ENCODE results near the gene DNAJC11.
A peak's percentile ranks its signal among the peaks of the same experiment; 100 is the strongest.

DNAJC11 gene

DNA sequence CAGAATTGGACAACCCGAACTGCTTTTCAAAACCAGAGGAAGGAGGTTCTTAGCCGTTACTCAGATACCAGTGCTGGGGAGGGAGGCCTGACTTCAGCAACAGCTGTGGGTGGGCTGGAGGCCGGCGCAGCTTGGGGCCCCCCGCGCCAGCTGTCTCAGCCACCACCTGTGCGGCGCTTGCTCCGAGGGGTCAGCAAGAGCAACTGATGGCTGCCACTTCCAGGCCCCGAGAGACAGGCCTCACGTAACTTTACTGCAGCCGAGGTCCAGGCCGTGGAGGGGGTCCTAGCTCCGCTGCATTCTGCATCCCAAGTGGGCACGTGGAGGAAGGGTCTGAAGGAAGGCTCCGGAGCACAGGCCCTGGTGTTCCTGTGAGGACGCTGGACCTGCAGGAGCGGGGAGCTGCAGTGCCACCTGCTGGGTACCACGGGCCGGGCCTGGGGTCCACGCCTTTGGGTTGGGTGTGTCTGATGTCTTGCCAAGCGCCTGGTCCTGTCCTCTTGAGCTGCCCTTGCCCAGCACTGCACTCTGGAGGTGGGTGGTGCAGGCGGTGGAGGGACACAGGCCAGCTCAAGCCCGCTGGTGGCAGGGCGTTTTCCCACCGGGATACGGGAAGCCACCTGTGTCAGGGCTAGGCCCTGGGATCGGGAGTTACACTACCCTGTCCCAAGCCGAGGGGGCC lies 67.1 kb downstream of the DNAJC11 start:
- H3K27ac Mint-ChIP-seq = no peak overlapping the region
- H3K4me1 Mint-ChIP-seq (ENCODE audit: low read depth in 2 of 2) = peaks cover 1 to 2% of the 10 kb centered on the region in 2 donors
- DNase-seq (peak in 2 of 3 experiments; percentile 17 to 21), ATAC-seq (replicated peaks) (peak; percentile 42)
- no peaks in the 10 kb centered on the region for H3K27me3 Mint-ChIP-seq
- no peaks in the 10 kb centered on the region for H3K9me3 Mint-ChIP-seq
- H3K4me3 Mint-ChIP-seq = no peak overlapping the region
- H3K36me3 Mint-ChIP-seq (ENCODE audit: insufficient read depth) = peaks cover 69% of the 10 kb centered on the region

DNA sequence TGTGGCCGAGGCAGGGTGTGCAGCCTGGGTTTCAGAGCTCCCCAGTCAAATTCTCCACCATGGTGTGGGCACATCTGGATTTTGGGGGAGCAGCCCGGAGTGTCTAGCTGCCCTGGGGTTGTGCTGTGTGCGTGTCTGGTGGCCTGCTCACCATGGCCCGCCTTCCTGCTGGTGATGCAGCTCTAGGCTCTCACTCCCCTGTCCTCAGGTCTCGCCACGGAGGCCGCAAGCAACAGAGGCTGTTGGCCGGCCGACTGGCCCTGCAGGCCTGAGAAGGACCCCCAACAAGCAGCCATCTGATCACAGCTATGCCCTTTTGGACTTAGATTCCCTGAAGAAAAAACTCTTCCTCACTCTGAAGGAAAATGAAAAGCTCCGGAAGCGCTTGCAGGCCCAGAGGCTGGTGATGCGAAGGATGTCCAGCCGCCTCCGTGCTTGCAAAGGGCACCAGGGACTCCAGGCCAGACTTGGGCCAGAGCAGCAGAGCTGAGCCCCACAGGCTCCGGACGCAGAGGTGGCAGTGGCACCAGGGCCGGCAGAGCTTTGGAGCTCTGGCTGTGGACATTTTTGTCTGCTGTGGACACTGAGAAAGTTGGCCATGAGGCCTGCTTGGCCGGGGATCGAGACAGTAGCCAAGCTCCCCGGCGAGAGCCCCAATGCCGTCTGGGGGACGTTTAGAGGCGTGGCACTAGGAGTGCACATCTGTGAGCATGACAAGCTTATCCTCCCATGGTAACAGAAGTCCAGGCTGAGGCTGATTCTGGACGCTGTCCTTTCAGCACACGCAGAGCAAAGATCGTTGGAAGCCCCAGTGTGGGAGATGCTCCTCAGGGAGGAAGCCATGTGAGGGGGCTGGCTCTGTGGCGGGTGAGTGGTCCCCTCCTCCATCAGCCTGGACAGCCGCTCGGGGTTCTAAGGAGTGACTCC lies 68.8 kb downstream of the DNAJC11 start:
- no peak for DNase-seq
- Mint-ChIP-seq H3K27me3 (no peaks in the 10 kb centered on the region), H3K27ac (no peak overlapping the region), H3K36me3 (ENCODE audit: insufficient read depth) (peaks cover 62% of the 10 kb centered on the region), H3K9me3 (no peaks in the 10 kb centered on the region), H3K4me1 (ENCODE audit: low read depth in 2 of 2) (peaks cover 6% of the 10 kb centered on the region in 2 donors), H3K4me3 (no peak overlapping the region)
- no peak for ATAC-seq (replicated peaks)

DNA sequence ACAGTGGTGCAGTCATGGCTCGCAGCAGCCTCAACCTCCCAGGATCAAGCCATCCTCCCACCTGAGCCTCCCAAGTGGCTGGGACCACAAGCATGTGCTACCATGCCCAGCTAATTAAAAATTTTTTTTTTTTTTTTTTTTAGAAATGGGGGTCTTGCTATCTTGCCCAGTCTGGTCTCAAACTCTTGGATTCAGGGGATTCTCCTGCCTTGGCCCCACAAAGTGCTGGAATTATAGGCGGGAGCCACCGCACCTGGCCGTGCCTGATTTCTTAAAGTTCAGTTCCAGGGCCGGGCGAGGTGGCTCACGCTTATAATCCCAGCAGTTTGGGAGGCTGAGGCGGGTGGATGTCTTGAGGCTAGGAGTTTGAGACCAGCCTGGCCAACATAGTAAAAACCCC lies 70.6 kb downstream of the DNAJC11 start:
- no peak overlapping the region for H3K4me3 Mint-ChIP-seq
- no peak for DNase-seq
- H3K36me3 Mint-ChIP-seq (ENCODE audit: insufficient read depth) = peaks cover 57% of the 10 kb centered on the region
- H3K27me3 Mint-ChIP-seq = no peaks in the 10 kb centered on the region
- H3K27ac Mint-ChIP-seq = no peak overlapping the region
- no peaks in the 10 kb centered on the region for H3K9me3 Mint-ChIP-seq
- peaks cover 22 to 24% of the 10 kb centered on the region in 2 donors for H3K4me1 Mint-ChIP-seq (ENCODE audit: low read depth in 2 of 2)
- ATAC-seq (replicated peaks) = no peak

DNA sequence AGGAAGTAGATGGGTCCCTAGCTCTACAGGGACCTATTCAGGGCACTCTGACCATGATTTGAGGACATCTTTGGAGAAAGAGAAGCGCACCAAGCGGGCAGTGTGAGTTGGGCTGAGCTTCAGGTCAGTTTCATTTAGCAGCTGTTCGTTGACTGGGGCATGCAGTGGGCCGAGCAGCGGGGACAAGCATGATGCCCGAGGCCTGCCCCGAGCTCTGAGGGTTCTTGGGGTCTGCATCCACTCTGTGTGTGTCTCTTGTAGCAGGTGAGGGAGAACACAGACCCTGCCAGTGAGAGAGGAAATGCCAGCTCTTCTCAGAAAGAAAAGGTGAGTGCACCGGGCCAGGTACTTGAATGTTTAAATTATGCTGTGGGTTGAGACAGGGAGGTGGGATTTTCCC lies 71.6 kb downstream of the DNAJC11 start:
- Mint-ChIP-seq H3K27me3 (no peaks in the 10 kb centered on the region), H3K9me3 (no peaks in the 10 kb centered on the region), H3K4me1 (ENCODE audit: low read depth in 2 of 2) (peaks cover 26 to 27% of the 10 kb centered on the region in 2 donors), H3K27ac (peak overlapping the region in 1 of 2 donors; percentile 71), H3K4me3 (no peak overlapping the region), H3K36me3 (ENCODE audit: insufficient read depth) (peaks cover 52% of the 10 kb centered on the region)
- ATAC-seq (replicated peaks) (no peak), DNase-seq (no peak)

DNA sequence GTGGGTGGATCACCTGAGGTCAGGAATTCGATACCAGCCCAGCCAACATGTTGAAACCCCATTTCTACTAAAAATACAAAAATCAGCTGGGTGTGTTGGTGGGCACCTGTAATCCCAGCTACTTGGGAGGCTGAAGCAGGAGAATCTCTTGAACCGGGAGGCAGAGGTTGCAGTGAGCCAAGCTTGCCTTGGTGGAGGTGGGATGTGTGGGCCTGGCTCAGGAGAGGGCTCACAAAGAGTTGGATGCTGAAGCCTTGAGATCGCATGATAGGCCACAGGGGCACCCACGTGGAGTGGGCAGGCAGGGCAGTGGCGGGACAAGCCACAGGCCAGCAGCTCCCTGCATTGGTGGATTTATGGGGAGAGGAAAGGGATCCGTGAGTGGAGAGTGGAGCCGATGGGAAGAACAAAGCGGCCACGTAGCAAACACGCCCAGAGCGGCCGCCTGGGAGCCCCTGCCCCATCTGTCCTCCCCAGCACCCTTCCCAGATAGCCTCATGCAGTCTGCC lies 72.6 kb downstream of the DNAJC11 start:
- H3K4me3 Mint-ChIP-seq = no peak overlapping the region
- peaks cover 42% of the 10 kb centered on the region for H3K36me3 Mint-ChIP-seq (ENCODE audit: insufficient read depth)
- ATAC-seq (replicated peaks) = no peak
- peaks cover 31% of the 10 kb centered on the region in 2 donors for H3K4me1 Mint-ChIP-seq (ENCODE audit: low read depth in 2 of 2)
- no peaks in the 10 kb centered on the region for H3K9me3 Mint-ChIP-seq
- no peaks in the 10 kb centered on the region for H3K27me3 Mint-ChIP-seq
- no peak for DNase-seq
- H3K27ac Mint-ChIP-seq = peak overlapping the region in 1 of 2 donors; percentile 71

DNA sequence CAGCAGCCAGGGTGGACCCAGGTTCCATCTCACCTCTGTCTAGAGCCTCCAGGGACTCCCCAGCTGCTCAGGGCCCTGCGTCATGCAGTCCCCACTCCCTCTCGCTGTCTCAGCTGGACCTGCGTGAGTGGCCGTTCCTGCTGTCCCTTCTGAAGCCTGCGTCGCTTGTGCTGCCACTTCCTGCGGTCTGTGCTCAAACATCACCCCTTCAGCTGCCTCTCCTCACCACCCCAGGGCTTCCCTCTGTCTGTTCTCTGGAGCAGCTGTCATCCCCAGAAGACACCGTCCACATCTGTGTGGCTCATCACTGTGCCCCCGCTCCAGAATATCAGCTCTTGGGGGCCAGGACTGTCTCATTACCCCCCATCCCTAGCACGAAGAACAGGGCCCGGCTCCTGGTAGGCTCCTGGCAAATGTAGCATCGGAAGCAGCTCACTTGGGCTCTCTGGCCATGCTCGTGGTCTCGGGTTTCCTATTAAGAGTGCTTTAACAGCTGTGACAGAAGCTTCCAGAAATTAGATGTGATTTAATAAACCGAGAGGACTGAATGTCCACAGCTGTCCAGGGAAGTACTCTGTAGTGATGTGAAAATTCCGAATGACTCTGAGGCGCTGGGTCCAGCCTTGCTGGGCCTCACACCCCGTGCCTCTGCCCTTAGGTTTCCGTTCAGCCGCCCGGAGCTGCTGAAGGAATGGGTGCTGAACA lies 73.6 kb downstream of the DNAJC11 start:
- peaks cover 34% of the 10 kb centered on the region for H3K36me3 Mint-ChIP-seq (ENCODE audit: insufficient read depth)
- H3K27ac Mint-ChIP-seq = peak overlapping the region; percentile 73 to 90
- H3K4me3 Mint-ChIP-seq = peak overlapping the region in 1 of 2 donors; percentile 56

DNA sequence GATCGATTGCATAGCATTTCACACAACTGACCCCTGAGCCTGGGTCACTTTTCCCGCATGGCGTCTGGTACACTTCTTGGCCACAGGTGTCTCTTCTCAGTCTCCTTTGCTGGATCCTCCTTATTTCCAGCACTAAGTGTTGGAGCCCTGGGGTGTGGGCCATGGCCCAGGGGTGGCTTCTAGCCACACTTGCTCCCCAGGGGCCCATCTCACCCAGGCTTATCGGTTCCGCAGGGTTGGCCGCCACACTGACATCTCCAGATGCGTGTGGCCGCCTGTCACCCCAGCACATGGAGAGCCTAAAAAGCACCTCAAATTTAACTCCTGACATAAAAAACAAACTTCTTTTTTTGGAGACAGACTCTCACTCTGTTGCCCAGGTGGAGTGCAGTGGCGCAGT lies 74.6 kb downstream of the DNAJC11 start:
- H3K4me3 Mint-ChIP-seq = peak overlapping the region; percentile 84 to 85
- no peak for DNase-seq
- no peaks in the 10 kb centered on the region for H3K9me3 Mint-ChIP-seq
- H3K36me3 Mint-ChIP-seq (ENCODE audit: insufficient read depth) = peaks cover 24% of the 10 kb centered on the region
- peaks cover 31 to 32% of the 10 kb centered on the region in 2 donors for H3K4me1 Mint-ChIP-seq (ENCODE audit: low read depth in 2 of 2)
- ATAC-seq (replicated peaks) = no peak
- H3K27ac Mint-ChIP-seq = no peak overlapping the region
- H3K27me3 Mint-ChIP-seq = no peaks in the 10 kb centered on the region

More for the DNA sequence above, 73.6 kb downstream of the DNAJC11 start:
- no peaks in the 10 kb centered on the region for H3K9me3 Mint-ChIP-seq
- peaks cover 31 to 32% of the 10 kb centered on the region in 2 donors for H3K4me1 Mint-ChIP-seq (ENCODE audit: low read depth in 2 of 2)
- DNase-seq (no peak), ATAC-seq (replicated peaks) (no peak)
- no peaks in the 10 kb centered on the region for H3K27me3 Mint-ChIP-seq

DNA sequence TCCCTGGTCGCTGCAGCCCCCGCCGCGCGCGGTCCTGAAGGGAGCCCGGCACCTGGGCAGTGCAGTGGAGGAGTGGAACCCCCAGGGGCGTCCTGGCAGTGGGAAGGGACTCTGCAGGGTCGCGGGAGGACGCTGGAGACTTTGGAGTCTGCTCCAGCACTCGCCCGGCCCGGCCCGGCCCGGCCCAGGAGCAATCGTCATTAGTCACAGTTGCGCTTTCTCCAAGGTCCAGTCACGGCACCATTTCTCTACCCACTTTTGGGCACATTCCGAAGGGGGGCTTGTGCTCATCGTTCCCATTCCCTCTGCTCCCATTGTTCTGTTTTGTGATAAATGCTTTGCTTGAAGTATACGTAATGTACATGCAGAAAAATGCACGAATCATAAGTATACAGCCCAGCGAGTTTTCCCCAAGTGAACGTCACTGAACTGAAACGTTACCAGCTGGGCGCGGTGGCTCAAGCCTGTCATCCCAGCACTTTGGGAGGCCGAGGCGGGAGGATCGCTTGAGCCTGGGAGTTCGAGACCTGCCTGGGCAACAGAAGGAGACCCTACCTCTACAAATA lies 75.9 kb downstream of the DNAJC11 start:
- DNase-seq (no peak), ATAC-seq (replicated peaks) (no peak)
- Mint-ChIP-seq H3K4me1 (ENCODE audit: low read depth in 2 of 2) (peaks cover 31 to 32% of the 10 kb centered on the region in 2 donors), H3K4me3 (peak overlapping the region; percentile 84 to 85), H3K36me3 (ENCODE audit: insufficient read depth) (peaks cover 27% of the 10 kb centered on the region), H3K9me3 (no peaks in the 10 kb centered on the region), H3K27ac (peak overlapping the region; percentile 82 to 86), H3K27me3 (no peaks in the 10 kb centered on the region)

DNA sequence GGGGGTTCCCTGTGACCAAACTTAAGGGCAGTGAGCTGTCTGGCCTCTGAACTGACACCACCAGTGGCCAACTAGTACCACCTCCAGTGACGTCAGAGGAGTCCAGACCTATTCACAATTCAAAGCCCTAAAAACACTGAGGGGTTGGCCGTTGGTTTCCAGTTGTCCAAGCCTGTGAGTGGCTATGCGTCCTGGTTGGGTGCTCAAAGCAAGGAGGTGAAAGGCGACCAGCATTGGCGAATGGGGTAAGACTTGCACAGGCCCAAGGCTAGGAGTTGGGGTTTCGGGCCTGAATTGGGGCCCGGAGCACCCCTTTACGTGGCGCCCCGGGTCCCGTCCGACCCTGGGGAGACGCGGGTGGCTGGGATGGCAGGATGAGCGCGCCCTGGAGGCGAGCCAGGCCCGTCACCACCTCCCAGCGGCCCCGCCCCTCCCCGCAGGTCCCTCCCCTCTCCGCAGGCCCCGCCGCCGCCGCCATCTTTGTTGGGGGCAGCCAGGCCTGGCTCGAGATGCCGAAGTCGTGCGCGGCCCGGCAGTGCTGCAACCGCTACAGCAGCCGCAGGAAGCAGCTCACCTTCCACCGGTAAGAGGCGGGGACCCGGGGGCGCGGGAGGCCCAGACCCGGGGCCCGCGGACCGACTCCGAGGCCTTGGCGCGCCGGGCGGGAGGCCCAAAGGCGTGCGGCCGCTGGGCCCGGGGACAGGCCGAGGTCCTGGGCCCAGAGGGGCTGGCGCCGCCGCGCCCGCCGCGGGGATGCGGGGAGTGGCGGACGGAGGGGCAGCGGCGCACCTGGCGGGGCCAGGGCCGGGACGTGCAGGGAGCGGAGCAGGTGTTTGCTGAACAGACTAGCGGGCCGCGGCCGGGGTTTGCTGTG lies 76.7 kb downstream of the DNAJC11 start, which contains the start of gene THAP3:
Gene THAP3, plus strand, starts transcription at position 159 of the 874 bp plus-strand sequence. Its CDS starts 351 bp downstream, at position 510.
- peaks cover 25% of the 10 kb centered on the region for H3K36me3 Mint-ChIP-seq (ENCODE audit: insufficient read depth)
- H3K27me3 Mint-ChIP-seq = no peaks in the 10 kb centered on the region
- no peaks in the 10 kb centered on the region for H3K9me3 Mint-ChIP-seq
- DNase-seq (peak; percentile 83 to 84 (median 83)), ATAC-seq (replicated peaks) (peak; percentile 95)
- H3K4me3 Mint-ChIP-seq = peak within 1 kb of the TSS; percentile 84 to 85
- H3K4me1 Mint-ChIP-seq (ENCODE audit: low read depth in 2 of 2) = peaks cover 31 to 35% of the 10 kb centered on the region in 2 donors
- H3K27ac Mint-ChIP-seq = peak within 1 kb of the TSS; percentile 82 to 86

DNA sequence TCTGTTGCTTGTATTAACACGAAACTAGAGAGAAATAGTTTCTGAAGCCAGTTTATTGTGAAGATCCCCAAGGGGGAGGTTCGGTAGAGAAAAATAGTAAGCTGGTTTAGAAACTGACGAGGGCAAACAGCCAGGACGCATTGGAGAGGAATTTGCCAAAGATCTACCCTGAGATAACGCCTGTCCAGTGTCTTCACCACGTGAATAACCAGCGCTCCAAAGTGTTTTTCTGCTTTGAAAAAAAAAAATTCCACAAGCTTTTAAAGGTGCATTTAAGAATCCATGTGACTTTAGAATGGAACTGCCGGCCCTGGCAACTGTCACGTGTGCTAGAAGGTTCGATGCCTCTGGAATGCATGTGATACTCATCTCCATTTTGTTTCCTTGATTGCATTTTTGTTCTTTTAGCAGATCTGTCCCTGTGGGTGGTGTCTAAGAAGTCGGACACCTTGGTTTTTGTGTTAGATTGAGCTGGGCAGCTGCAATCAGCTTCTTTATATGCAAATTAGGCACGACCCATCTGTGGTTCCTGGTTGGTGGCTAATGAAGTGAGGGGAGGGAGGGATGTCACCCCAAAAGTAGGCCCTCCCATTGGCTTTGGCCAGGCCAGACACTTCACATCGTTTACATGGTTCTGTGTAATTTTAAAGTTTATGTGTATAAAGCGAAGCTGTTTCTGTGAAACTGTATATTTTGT lies 78.2 kb downstream of the DNAJC11 start:
- DNase-seq = no peak
- Mint-ChIP-seq H3K4me1 (ENCODE audit: low read depth in 2 of 2) (peaks cover 27 to 33% of the 10 kb centered on the region in 2 donors), H3K27me3 (no peaks in the 10 kb centered on the region), H3K4me3 (no peak overlapping the region), H3K27ac (no peak overlapping the region), H3K36me3 (ENCODE audit: insufficient read depth) (peaks cover 27% of the 10 kb centered on the region), H3K9me3 (no peaks in the 10 kb centered on the region)
- no peak for ATAC-seq (replicated peaks)

DNA sequence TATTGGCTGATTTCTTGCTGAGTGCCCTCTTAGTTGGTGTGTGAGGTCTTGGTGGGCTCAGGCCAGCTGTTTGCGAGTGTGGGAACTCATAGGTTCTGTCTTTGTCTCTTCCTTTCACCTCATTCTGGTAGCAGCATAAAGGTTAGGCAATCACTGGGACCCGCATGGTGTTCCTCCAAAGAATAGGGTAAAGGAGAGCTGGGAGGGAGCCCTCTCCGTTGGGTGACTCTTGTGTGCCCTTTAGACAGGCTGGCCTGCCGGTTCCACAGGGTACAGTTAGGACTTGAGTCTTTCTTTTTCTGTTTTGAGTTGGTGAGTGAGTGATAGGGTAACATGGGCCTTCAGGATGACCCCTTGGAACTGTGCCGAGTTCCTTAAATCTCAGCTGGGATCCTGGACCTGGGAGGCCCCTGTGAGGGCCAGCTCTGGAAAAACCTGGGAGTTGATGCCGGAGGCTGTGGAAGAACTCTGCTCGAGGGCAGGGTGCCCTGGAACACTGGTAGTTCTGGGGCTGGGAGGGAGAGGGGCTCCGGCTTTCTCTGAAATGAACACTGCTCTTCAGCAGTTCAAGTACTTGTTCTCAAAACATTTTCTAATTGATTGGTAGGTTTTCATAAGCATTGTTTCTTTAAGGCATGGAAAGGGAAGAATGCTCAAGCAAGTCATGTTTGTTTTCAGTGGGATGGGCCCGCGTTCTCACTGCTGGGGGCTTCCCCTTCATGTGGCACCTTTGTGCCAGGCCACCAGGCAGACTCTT lies 79.0 kb downstream of the DNAJC11 start:
- Mint-ChIP-seq H3K36me3 (ENCODE audit: insufficient read depth) (peaks cover 24% of the 10 kb centered on the region), H3K4me3 (no peak overlapping the region), H3K9me3 (no peaks in the 10 kb centered on the region), H3K27me3 (no peaks in the 10 kb centered on the region), H3K27ac (no peak overlapping the region), H3K4me1 (ENCODE audit: low read depth in 2 of 2) (peaks cover 22 to 28% of the 10 kb centered on the region in 2 donors)
- DNase-seq = no peak
- no peak for ATAC-seq (replicated peaks)
